Neural progenitor cell (in vitro differentiated cells): ENCODE measurements around the gene ROM1. TPM values are rescaled to one million over a fixed set of nuclear protein-coding genes. Genes with fewer than 3 reads are reported as not detected.

Source experiments
- DNase-seq: peaks from one replicate; pipeline ENCODE4 v3.0.0-alpha.2; 2016; ENCODE audit warnings: low spot score
- H2AFZ ChIP-seq: fragments of 200-600 bp; sonication (generic); replicated peaks from 2 replicates; pipeline ENCODE4 v1.6.1; 2016; ENCODE audit warnings: antibody characterized with exemption
- H3F3A ChIP-seq: fragments of 200-600 bp; sonication (generic); 2 replicates; pipeline ENCODE4 v1.6.1; 2016; ENCODE audit warnings: antibody characterized with exemption, low read depth
- H3K27ac ChIP-seq: fragments of 200-600 bp; sonication (generic); 2 replicates; pipeline ENCODE4 v1.5.1; 2016; ENCODE audit warnings: mild to moderate bottlenecking
- H3K27me3 ChIP-seq: fragments of 200-600 bp; sonication (generic); 2 replicates; pipeline ENCODE4 v1.6.1; 2016; ENCODE audit warnings: mild to moderate bottlenecking, moderate library complexity
- H3K36me3 ChIP-seq: fragments of 200-600 bp; sonication (generic); 2 replicates; pipeline ENCODE4 v1.5.1; 2016
- H3K4me1 ChIP-seq: fragments of 200-600 bp; sonication (generic); 2 replicates; pipeline ENCODE4 v1.6.1; 2016; ENCODE audit warnings: mixed run types
- H3K4me2 ChIP-seq: fragments of 200-600 bp; sonication (generic); 2 replicates; pipeline ENCODE4 v1.6.1; 2016
- H3K4me3 ChIP-seq: fragments of 200-600 bp; sonication (generic); 2 replicates; pipeline ENCODE4 v1.5.1; 2016
- H3K79me2 ChIP-seq: fragments of 200-600 bp; sonication (generic); 2 replicates; pipeline ENCODE4 v1.6.1; 2016; ENCODE audit warnings: low read depth
- H3K9ac ChIP-seq: fragments of 200-600 bp; sonication (generic); 2 replicates; pipeline ENCODE4 v1.6.1; 2016
- H3K9me3 ChIP-seq: fragments of 200-600 bp; sonication (generic); 2 replicates; pipeline ENCODE4 v1.5.1; 2016; ENCODE audit warnings: low read depth
- H4K20me1 ChIP-seq: fragments of 200-600 bp; sonication (generic); 2 replicates; pipeline ENCODE4 v1.6.1; 2016; ENCODE audit warnings: low read depth
- H3K27ac Mint-ChIP-seq: 3 replicates; pipeline ENCODE4 v1.8.0; 2021; ENCODE audit warnings: mixed read lengths
- H3K27me3 Mint-ChIP-seq: 2 replicates; pipeline ENCODE4 v1.8.0; 2022; ENCODE audit warnings: low read depth, mild to moderate bottlenecking, inconsistent platforms, moderate library complexity, mixed read lengths; ENCODE audit not compliant: insufficient read depth
- H3K36me3 Mint-ChIP-seq: 3 replicates; pipeline ENCODE4 v1.8.0; 2021; ENCODE audit warnings: mixed read lengths
- H3K4me1 Mint-ChIP-seq: 3 replicates; pipeline ENCODE4 v1.8.0; 2021; ENCODE audit warnings: mixed read lengths
- H3K4me3 Mint-ChIP-seq: 3 replicates; pipeline ENCODE4 v1.8.0; 2021; ENCODE audit warnings: mild to moderate bottlenecking, moderate library complexity, mixed read lengths
- H3K9me3 Mint-ChIP-seq: 3 replicates; pipeline ENCODE4 v1.8.0; 2020; ENCODE audit warnings: mixed read lengths
- EZH2 ChIP-seq: fragments of 200-600 bp; sonication (generic); IDR thresholded peaks from 2 replicates; pipeline ENCODE4 v1.6.1; 2017; ENCODE audit warnings: antibody characterized with exemption, mild to moderate bottlenecking, moderate library complexity
- EZH2phosphoT487 ChIP-seq: fragments of 200-600 bp; sonication (generic); IDR thresholded peaks from 2 replicates; pipeline ENCODE4 v1.6.1; 2017; ENCODE audit warnings: antibody characterized with exemption
- total RNA-seq: library from RNA; depleted of rRNA; stranded (reverse); fragments of >200 nt; gene quantifications from 2 replicates; pipeline ENCODE4 v1.2.3, GENCODE V29; 2015; ENCODE audit warnings: low replicate concordance
- TF ChIP-seq, protein P1 (sequence below): fragments of 200-600 bp; sonication (generic); IDR thresholded peaks from 2 replicates; pipeline ENCODE4 v1.5.1; 2017; ENCODE audit warnings: antibody characterized with exemption, mild to moderate bottlenecking

Gene ROM1
- total RNA-seq, 1 donor from 2014 or later = not detected

DNA sequence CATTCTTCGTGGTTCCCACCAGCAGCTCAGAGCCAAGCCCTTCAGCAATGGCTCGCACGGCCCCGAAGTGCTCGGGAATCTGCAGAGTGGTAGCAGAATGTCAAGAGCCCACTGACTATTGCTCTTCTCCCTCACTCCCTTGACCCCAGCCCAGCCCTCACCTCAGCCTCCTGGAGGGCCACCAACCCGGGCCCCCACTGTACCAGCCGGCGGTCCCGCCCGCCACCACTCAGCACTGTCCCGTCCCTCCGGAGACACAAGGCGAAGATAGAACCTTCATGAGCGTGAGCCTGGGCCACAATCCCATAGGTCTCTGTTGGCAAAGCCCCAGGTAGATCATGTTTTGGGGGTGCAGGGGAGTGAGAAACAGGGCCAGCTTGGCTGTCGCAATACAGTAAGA is 7.2 kb upstream of the ROM1 start:
- Histone ChIP-seq H3K27me3 (peaks cover 24% of the 10 kb centered on the region), H4K20me1 (no peaks in the 10 kb centered on the region), H3F3A (peaks cover 39% of the 10 kb centered on the region), H3K9me3 (no peaks in the 10 kb centered on the region), H3K9ac (no peak overlapping the region), H3K36me3 (no peaks in the 10 kb centered on the region), H3K27ac (no peak overlapping the region), H3K4me3 (no peak overlapping the region), H3K79me2 (peaks cover 6% of the 10 kb centered on the region), H3K4me2 (no peak overlapping the region), H3K4me1 (peaks cover 25% of the 10 kb centered on the region), H2AFZ (no peak overlapping the region)
- Mint-ChIP-seq H3K4me1 (peaks cover 45% of the 10 kb centered on the region), H3K4me3 (peak overlapping the region; percentile 43), H3K27me3 (peaks cover 6% of the 10 kb centered on the region), H3K9me3 (no peaks in the 10 kb centered on the region), H3K27ac (peak overlapping the region; percentile 33), H3K36me3 (peaks cover 11% of the 10 kb centered on the region)
- no peak for DNase-seq
- TF ChIP-seq, protein P1, sequence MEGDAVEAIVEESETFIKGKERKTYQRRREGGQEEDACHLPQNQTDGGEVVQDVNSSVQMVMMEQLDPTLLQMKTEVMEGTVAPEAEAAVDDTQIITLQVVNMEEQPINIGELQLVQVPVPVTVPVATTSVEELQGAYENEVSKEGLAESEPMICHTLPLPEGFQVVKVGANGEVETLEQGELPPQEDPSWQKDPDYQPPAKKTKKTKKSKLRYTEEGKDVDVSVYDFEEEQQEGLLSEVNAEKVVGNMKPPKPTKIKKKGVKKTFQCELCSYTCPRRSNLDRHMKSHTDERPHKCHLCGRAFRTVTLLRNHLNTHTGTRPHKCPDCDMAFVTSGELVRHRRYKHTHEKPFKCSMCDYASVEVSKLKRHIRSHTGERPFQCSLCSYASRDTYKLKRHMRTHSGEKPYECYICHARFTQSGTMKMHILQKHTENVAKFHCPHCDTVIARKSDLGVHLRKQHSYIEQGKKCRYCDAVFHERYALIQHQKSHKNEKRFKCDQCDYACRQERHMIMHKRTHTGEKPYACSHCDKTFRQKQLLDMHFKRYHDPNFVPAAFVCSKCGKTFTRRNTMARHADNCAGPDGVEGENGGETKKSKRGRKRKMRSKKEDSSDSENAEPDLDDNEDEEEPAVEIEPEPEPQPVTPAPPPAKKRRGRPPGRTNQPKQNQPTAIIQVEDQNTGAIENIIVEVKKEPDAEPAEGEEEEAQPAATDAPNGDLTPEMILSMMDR = no peak
- TF ChIP-seq EZH2phosphoT487 (no peak), EZH2 (no peak)

DNA sequence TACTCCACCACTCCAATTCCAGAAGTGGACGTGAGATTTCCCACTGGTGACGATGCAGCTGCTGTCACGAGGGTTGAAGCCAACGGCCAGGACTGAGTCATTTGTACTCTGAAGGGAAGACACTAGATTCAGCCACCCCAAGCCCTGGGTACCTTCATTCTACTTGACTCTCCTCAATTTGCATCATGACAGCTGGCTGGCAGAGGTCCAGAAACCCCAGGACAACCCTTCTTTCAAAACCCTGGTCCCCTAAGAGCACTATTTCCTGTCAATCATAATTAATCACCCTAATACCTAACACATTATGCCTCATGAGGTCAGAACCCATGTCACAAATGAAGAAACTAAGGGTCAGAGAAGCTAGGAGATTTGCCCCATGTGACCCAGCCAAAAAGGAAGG is 5.3 kb upstream of the ROM1 start:
- Mint-ChIP-seq H3K27me3 (peaks cover 5% of the 10 kb centered on the region), H3K4me3 (no peak overlapping the region), H3K9me3 (no peaks in the 10 kb centered on the region), H3K36me3 (peaks cover 11% of the 10 kb centered on the region), H3K27ac (peak overlapping the region; percentile 9), H3K4me1 (peaks cover 51% of the 10 kb centered on the region)
- H4K20me1 ChIP-seq = no peaks in the 10 kb centered on the region
- H3K4me3 ChIP-seq = no peak overlapping the region
- DNase-seq = no peak
- TF ChIP-seq, protein P1 = no peak
- no peak for TF ChIP-seq EZH2
- no peak overlapping the region for H3K27ac ChIP-seq
- peaks cover 35% of the 10 kb centered on the region for H3F3A ChIP-seq
- H3K27me3 ChIP-seq = peaks cover 28% of the 10 kb centered on the region
- no peaks in the 10 kb centered on the region for H3K9me3 ChIP-seq
- H3K79me2 ChIP-seq = no peaks in the 10 kb centered on the region
- no peak overlapping the region for H3K9ac ChIP-seq
- H3K36me3 ChIP-seq = no peaks in the 10 kb centered on the region
- H3K4me2 ChIP-seq = no peak overlapping the region
- no peak overlapping the region for H2AFZ ChIP-seq
- H3K4me1 ChIP-seq = peaks cover 25% of the 10 kb centered on the region

DNA sequence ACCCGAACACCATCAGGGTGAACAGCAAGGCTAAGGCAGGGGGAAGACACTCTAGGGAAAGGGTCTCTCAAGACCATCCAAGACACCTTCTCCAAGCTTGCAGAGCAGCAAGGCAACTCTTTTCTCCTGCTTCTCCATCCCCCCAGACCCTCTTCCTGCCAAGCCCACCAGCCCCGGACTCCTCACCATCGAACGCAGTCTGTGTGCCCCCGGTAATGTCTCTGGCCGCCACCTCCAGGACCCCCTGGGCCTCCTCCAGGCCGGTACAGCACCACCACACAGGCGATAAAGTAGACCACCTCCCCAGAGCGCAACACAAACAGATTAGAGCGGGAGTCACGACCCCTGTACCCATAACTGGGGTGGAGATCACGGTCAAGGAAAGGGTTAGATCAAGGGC is 4.3 kb upstream of the ROM1 start:
- H3K27me3 Mint-ChIP-seq = peaks cover 5% of the 10 kb centered on the region
- H3K4me3 Mint-ChIP-seq = no peak overlapping the region
- Histone ChIP-seq H3K9ac (no peak overlapping the region), H3K9me3 (no peaks in the 10 kb centered on the region), H4K20me1 (no peaks in the 10 kb centered on the region), H3K4me1 (peaks cover 23% of the 10 kb centered on the region), H3K4me3 (no peak overlapping the region), H3F3A (peaks cover 32% of the 10 kb centered on the region), H3K4me2 (no peak overlapping the region), H3K79me2 (no peaks in the 10 kb centered on the region), H3K27ac (no peak overlapping the region), H3K36me3 (no peaks in the 10 kb centered on the region), H3K27me3 (peaks cover 18% of the 10 kb centered on the region), H2AFZ (no peak overlapping the region)
- H3K36me3 Mint-ChIP-seq = peaks cover 7% of the 10 kb centered on the region
- TF ChIP-seq EZH2 = no peak
- no peak for TF ChIP-seq EZH2phosphoT487
- TF ChIP-seq, protein P1 = no peak
- H3K4me1 Mint-ChIP-seq = peaks cover 44% of the 10 kb centered on the region
- no peaks in the 10 kb centered on the region for H3K9me3 Mint-ChIP-seq
- no peak overlapping the region for H3K27ac Mint-ChIP-seq
- DNase-seq = no peak
